Measurements from ENCODE around the gene CPNE6.

CPNE6 gene

DNA sequence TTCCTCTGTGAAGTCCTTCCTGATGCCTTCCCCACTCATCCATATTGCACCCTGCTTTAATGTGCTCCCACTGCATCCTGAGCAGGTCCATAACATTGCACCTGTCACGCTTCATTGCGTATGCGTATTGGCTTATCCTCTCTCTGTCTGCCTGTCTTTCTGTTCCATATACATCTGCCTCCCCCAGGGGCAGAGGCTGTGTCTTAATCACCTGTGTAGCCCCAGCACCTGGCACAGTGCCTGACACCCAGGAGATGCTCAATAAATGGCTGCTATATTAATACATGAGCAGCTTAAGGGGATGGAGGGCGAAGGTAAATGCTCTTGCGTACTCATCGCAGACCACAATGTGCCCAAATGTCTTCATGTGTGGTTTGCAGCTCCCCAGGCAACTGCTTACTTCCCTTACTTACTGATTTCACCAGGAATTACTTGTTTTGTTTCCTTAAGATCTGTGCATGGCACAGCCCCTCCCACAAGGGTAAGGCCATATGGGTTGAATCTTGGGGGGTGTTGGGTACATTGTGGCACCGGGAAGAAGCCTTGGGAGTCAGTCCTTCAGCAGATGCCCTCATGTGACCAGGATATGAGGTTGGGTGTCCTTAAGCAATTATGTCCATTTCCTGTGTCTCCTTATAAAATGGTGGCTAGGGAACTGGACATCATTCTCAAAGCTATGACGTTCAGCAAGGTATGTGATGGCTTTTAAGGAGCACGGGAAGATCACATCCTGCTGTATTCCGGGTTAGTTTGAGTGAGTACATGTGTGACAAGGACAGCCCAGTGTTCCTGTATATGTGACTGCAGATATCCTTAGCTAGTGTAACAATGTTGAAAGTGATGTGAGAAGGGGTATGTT lies 848 bp upstream of the CPNE6 start:
- DNase-seq = no peak

DNA sequence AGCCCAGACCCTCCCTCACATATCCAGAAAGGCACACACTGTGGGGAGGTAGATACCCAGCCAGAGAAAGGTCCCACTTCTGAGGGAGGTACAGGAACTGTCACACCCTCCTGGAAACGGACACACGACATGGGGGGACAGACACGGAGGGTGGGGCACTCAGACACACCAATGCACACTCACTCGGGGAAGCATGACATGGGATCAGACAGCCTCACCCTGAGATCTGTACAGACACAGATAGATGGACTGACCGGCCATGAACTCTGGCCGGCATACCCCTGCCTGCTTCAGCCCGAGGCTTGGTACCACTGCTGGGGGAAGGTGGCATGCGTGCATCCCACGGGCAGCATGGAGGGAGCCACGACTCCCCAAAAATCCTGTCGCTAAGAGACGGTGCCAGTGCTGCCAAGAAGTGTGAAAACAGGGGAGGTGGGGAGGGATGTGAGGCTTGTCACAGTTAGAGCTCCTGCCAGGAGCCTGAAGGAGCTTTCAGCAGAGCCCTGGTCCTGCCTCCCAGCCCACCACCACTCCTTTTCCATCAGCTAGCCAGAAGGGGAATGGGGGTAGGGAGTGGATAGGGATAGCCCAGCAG lies 571 bp downstream of the CPNE6 start:
- DNase-seq = no peak

DNA sequence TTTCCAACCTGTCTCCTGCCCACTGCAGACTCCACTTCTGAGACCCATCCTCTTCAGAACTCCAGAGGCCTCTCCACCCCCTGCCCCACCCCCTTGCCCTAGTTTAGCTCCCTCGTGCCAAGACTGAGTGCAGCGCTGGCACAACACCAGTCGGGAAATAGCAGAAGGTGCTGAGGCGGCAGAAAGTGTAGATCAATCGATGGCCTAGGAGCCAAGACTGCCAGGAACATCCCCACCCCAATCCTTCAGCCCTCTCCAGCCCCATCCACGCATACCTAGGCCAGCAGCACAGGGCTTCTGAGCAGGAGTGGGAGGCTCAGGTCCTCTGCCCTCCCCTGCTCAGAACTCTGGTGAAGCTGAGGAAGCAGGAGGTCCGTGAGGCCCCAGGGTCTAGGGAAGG lies 1.1 kb downstream of the CPNE6 start:
- DNase-seq = peak; percentile 45

DNA sequence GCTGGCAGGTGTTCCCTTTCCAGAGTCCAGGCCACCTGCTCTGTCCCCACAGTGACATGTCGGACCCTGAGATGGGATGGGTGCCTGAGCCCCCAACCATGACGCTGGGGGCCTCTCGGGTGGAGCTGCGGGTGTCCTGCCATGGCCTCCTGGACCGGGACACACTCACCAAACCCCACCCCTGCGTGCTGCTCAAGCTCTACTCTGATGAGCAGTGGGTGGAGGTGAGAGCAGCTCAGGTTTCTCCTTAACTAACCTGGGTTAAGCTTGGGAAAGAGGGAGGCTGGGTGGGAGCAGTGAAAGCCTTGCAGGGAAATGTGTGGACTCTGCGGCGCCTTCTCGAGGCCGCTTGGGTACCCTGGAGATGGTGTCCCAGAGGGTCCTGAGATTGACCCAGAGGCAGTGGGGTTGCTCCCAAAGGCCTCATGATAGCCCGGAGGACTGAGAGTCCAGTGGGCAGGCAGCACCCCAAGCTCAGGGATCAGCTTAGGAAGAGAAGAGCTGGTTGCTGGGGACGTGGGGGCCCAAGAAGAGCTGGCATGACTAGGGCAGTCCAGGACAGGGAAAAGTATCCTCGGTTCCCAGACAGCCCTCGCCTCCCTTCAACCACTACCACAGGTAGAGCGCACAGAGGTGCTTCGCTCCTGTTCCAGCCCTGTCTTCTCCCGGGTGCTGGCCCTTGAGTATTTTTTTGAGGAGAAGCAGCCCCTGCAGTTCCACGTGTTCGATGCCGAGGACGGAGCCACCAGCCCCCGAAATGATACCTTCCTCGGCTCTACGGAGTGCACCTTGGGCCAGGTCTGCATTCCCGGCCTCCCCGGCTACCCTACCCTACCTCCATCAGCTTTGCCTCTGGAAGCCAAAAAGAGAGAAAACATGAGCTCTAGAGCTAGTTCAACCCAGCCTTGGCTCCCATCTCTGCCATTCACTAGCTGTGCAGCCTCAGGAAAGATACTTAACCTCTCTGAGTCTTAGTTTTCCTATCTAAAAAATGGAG lies 1.8 kb downstream of the CPNE6 start:
- no peak for DNase-seq

DNA sequence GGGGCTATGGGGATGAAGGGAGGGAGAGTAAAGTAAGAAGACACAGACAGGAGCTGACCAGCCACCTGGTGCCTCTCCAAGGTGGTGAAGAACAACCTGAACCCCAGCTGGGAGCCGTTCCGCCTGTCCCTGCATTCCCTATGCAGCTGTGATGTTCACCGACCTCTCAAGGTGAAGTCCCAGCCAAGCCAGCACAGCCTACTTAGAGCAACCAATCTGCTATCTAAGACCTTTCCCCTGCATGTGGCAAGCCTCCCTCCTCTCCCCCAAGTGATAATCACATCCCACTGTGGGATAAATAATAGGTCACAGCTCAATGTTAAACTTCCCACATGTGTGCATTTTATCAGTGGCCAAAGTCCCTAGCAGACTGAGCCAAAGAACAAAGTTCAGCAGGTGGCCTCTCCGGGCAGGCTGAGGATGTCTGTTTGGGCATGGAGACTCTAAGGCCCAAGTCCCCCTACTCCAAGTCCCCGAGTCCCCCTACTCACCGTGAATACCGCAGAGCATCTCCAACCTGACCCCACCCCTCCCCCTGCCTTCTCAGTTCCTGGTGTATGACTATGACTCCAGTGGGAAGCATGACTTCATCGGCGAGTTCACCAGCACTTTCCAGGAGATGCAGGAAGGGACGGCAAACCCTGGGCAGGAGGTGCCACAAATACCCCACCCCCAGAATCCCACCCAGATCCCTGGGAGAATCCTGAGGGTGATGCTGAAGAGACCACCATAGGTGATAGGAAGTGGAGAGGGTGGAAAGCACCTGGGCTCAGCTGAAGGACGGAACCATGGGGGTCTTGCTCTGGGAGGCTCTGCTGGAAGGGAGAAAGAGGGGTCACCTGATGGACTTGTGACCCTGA lies 3.5 kb downstream of the CPNE6 start:
- no peak for DNase-seq

DNA sequence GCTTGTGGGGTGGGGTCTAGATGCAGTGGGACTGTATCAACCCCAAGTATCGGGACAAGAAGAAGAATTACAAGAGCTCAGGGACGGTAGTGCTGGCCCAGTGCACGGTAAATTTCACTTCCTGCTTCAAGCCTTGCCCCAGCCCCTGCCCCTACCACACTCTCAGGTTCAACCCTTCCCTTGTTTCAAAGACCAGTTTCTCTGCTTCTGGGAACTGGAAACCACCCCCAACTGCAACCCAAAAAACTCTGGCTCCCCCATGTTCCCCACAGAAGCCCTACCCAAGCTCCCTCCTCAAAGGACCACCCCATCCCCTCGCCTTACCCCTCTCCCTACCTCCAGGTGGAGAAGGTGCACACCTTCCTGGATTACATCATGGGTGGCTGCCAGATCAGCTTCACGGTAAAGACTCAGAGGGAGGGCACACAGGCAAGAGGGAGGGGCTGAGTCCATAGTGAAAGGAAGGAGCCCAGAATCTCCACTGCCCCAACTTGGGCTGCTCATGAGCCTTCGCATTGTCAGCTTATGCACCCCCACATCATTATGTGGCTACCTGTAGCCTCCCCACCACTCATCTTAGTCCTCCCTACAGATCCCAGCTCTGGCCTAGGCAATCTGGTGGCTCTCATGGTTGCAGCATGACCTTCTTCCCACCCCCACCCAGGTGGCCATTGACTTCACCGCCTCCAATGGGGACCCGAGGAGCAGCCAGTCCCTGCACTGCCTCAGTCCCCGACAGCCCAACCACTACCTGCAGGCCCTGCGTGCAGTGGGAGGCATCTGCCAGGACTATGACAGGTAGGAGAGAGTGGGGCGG lies 4.3 kb downstream of the CPNE6 start:
- DNase-seq = no peak

DNA sequence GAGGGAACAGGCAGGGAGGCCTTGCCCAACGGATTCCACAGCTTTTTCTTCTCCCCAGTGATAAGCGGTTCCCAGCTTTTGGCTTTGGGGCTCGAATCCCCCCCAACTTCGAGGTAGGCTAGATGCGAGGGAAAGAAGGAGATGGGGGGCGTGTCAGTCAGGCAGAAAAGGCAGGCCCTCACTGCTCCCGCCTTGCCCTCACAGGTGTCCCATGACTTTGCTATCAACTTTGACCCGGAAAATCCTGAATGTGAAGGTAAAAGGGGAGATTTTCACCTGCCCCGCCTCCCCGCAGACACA lies 4.9 kb downstream of the CPNE6 start:
- DNase-seq = no peak

DNA sequence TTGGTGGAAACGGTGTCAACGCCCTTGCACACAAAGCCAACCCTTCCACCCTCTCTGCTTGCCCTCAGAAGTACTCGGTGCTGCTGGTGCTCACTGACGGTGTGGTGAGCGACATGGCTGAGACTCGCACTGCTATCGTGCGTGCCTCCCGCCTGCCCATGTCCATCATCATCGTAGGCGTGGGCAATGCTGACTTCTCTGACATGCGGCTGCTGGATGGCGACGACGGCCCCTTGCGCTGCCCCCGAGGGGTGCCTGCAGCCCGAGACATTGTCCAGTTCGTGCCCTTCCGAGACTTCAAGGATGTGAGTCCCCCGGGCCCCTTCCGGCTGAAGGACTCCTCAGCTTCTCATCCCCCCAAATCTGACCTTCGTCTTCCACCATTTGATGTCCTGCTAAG lies 5.7 kb downstream of the CPNE6 start:
- DNase-seq = no peak

DNA sequence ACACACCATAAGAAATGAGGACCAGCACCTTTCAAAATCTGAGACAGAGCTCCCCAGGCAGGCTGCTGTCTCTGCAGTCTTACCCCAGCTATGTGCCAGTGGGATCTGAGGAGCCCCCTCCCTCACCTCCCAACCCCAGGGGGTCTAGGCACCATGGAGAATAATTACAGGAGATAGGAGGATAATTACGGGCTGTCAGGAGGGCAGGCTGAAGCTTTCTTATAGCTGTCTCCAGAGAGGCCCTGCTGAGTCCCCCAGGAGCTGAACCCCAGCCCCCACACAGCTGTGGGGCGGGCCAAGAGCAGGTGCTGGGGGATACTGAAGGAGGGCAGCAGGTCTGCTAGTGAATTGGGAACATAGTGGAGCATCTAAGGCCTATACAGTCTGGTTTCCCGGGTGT lies 6.8 kb downstream of the CPNE6 start:
- peak; percentile 33 for DNase-seq

DNA sequence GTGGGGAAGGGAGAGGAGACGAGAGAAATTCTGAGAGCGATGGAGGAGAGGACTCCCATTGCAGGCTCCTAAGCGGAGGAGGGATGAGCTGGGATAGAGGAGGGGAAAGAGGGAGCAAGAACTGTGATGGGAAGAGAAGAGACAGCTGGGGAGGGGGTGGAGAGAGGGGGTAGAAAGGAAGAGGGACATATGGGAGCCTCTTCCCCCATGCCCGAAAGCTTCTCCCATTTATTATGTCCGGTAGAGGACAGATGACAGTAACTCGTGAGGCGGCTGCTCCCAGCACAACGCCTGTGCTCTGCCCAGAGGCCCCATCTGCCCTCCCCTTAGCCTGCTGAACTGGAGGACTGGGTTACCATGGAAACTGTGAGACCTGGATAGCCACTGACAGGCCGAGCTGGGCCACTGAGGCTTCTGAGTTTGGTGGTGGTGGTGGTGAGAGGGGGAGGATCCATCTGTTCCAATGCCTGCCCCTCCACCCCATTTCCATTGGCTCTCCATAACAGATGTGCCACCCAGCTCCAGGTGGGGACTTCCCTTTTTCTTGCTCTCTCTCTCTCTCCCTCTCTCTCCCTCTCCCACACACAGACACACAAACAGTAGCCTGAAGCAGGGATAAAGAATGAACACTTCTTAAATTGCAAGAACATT lies 8.3 kb downstream of the CPNE6 start:
- no peak for DNase-seq

DNA sequence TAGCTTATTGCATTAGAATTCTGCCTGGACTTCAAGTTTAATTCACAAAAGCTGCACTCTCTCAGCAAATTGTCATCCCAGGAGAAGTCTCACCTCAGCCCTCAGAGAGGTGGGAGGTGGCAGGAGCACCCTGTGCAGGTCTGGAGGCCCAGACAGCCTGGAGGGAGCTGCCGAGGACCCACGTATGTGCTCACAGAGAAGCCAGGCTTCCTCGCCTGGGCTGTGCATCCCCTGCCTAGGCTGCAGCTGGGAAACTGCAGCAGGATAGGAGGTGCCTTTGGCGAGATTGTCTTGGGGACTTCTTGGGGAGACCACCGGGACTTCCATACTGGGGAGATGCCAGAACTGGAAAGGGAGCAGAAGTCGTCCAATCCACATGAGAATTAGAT lies 8.8 kb downstream of the CPNE6 start:
- no peak for DNase-seq

DNA sequence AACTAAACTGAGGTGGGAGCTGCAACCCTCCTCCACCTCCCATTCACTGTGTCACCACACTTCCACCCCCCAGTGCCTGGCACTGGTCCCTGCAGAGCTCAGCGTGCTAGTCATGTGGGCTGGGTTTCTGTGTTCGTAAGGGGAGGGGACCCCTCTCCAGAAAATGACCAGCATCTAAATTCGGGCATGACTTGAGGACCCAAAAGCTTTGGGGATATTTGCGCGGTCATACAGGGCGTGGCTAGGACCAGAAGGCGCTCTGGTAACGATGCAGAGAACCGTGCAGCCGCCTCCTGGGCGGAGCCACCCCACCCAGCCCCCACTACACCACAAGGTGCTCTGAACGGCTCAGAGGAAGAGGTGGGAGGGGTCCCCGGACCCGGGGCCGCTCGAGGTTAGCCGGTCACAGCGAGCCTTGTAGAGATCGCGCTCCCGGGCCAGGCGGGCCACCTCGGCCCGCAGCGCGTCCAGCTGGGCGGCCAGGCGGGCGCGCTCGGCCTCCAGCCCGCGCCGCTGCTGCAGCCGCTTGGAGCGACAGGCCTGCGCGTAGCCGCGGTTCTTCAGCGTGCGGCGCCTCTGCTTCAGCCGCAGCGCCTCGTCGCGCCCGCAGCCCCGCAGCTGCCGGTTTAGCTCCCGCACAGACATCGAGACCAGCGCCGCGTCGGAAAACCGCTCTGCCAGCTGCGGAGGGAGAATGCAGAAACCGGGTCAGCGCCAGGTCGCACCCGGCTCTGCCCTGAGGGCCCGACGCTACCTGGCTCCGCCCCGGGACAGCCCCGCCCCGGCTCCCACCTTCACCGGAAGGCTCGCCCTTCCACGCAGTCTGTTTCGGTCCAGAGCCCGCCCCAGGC lies 9.8 kb downstream of the CPNE6 start:
- DNase-seq = peak; percentile 35

DNA sequence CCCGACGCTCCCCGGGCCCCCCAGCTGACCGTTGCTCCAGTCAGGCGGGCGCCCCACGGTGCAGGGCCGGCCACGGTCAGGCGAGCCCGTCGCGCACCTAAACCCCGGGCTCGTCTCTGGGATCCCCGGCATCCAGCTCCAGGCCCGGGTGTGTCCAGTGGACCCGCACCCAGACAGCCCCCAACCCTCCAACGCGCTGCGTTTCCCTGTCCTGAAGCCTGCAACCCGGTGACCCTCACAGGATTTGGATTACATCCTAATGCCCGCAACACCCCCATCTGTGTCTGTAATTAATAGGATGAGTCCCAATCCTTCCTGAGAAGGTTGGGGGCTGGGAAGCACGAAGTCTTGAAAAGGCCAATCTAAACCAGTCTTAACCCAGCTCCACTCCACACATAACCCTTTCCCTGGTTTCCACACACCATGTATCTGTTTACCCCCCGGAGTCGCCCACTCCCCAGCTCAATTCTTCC lies 10.4 kb downstream of the CPNE6 start:
- no peak for DNase-seq

DNA sequence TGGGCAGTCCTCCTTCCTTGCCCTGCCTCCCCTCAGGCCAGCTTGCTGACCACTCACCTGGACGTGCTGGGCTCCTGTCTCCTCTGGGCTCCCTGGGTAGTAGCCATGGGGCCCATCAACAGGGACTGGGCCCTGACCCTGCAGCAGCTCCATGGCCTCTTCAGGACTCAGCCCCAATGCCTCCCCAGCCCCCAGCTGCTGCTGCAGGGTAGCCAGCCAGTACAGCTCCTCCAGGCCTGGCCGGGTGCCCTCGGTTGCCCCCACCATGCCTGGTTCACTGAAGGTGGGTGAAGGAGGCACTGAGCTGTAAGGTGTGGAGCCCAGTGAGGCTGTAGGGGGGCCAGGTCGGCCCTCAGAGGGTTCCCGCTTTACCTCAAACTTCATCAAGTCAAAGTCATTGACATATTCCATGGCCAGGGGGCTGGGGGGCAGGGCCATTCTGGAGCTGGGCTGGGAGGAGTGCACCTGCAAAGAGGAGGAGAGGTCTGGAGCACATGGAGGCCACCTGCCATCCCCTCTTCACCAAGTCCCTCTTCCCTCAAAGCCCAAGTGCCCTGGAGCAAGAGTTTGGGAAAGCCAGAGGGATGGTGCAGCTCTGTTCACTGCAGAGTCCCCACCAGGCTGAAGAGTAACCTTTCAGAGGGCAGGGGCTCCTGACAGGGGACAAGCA lies 11.2 kb downstream of the CPNE6 start:
- no peak for DNase-seq

DNA sequence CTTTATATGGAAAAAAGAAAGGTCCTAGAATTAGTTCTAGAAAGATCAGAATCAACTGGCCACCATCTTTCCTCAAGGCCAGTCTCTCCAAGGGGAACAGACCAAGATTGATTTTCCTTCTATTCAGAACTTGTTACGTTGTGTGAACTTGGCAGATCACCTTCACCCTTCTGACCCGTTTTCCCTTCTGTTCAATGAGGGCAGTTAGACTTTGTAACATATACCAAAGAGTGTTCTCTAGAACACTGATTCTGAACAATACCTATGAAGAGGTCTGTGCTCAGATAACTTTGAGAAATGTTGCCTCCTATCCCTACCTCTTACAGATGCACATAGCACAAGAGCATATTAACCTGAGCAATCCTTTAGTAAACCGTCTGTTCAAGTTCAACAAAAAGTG lies 12.1 kb downstream of the CPNE6 start:
- DNase-seq = no peak

DNA sequence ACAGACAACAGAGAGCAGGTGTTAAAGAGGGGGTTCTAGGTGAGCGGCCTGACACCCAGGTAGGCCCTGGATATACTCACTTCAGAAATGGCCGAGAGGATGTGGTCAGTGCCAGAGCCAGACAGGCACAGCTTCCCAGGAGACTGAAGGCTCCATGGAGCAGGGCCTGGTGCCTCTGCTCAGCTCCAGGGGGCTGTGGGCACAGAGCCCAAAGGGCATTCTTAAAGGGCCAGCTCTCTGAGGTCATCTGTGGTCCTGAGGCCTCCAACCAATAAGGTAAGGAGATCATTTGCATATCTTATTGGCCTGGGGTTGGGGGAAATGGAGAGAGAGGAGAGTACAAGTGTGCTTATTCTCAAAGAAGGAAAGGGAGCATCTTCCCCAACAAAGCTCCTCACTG lies 13.1 kb downstream of the CPNE6 start:
- no peak for DNase-seq

DNA sequence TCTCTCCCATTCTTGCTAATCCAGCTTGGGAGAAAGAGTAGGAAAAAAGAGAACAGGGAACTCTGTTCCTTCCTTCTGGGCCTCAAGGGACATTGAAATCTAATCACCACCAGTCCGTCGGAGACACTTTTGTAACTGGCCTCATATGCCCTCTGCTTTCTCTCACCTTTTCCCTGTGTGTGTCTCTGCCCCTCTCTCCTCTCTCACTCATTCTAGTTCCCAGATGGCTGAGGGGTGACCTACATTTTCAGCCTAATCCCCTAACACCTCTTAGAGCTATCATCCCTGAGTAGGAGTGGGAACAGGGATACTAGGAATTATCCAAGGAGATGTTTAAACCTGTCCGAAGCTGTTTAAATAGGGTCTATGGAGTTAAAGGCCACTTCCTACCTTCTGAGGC lies 13.9 kb downstream of the CPNE6 start:
- DNase-seq = no peak

DNA sequence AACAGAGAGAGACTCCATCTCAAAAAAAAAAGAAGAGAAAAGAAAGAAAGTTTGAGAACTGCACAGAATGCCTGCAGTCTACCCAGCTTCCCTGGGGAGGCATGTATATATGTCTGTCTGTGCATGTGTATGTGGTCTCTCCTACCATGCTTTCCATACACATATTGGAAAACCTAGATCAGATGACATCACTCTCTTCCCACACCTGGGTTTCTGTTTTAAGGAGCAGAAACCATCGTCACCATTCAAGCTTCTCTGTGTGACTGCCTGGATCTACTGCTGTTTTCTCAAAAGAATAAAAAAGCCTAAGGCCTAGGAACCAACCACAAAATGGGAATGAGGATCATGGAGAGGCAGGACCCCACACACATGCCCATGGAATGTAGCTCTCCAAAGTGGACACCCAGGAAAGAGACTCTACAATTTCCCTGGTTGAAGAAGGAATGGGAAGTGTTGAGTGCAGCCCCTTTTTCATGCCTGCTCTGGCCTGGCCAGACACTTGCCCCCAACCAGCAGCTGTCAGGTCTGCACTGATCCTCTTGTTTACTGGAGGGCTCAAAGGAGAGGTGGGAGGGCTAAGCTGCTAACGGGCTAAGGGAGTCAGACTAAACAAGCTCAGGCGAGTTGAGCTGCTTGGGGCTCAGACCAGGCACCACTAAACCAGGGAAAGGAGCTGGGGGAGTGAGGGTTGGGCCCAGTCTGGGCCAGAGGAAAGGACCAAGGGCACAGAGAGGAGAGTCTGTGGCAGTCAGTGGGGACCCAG lies 15.0 kb downstream of the CPNE6 start:
- DNase-seq = no peak

DNA sequence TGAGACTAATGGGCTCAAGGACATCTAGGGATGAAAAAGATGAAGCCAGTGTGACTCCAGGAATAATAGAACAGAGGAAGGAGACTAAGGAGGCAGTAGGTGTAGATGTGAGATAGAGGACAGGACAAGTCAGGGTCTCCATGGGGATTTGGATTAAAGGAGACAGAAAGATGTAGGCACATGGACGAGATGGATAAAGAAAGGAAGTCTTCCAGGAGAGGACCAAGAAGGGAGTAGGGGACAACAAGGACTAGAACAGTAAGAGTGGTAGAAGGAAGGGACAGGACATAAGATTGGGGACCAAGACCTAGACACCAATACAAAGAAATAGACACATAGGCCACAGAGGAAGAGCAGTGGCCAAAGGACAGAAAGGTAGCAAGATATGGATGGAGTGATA lies 15.6 kb downstream of the CPNE6 start:
- DNase-seq = no peak
